Stomach (tissue), 4 donors: Measurements from ENCODE around the gene MALT1.

Source experiments
- CTCF ChIP-seq, 7 experiments: fragments of 450-650 bp in 4 of 7; fragments of 200-600 bp in 3 of 7; sonication (generic) in 3 of 7; IDR thresholded peaks; one replicate each; pipeline ENCODE4 v1.5.1; 2016 to 2019; ENCODE audit warnings: antibody characterized with exemption in 7 of 7, control low read depth in 2 of 7, mild to moderate bottlenecking in 1 of 7
- POLR2AphosphoS5 ChIP-seq, 3 donors: sonication (generic); formaldehyde crosslinking; IDR thresholded peaks; one replicate each; pipeline ENCODE4 v1.6.1; 2016; ENCODE audit warnings: antibody characterized with exemption in 3 of 3

- TF ChIP-seq POLR2AphosphoS5 (IDR thresholded peaks at IDR 0.05) (no peak), CTCF (IDR thresholded peaks at IDR 0.05) (no peak)
Measured at GRCh38 chr18:58631301-58631700, 40.0 kb upstream of the MALT1 start.
